Measurements from ENCODE around the gene PDCD1.

Gene PDCD1

GRCh38 chr2:241882091-241882625 is 23.5 kb upstream of the PDCD1 start:
- peak overlapping the region; percentile 35 for H3K4me3 ChIP-seq (ENCODE audit: low read length)
- no peak for DNase-seq (ENCODE audit: low read depth)
- TF ChIP-seq CTCF (IDR thresholded peaks at IDR 0.05; ENCODE audit: insufficient read depth, low read depth, low read length, missing control alignments) = peak; percentile 4

- DNase-seq (ENCODE audit: low read depth) = no peak
- peak overlapping the region; percentile 56 for H3K4me3 ChIP-seq (ENCODE audit: low read length)
- no peak for TF ChIP-seq CTCF (IDR thresholded peaks at IDR 0.05; ENCODE audit: insufficient read depth, low read depth, low read length, missing control alignments)
These were observed 21.8 kb upstream of the PDCD1 start for GRCh38 chr2:241880311-241881073.

- DNase-seq (ENCODE audit: low read depth) = no peak
- no peak overlapping the region for H3K4me3 ChIP-seq (ENCODE audit: low read length)
- TF ChIP-seq CTCF (IDR thresholded peaks at IDR 0.05; ENCODE audit: insufficient read depth, low read depth, low read length, missing control alignments) = no peak
These were observed 20.6 kb upstream of the PDCD1 start for GRCh38 chr2:241879326-241879725.

- H3K4me3 ChIP-seq (ENCODE audit: low read length) = no peak overlapping the region
- DNase-seq (ENCODE audit: low read depth) = peak; percentile 67
- TF ChIP-seq CTCF (IDR thresholded peaks at IDR 0.05; ENCODE audit: insufficient read depth, low read depth, low read length, missing control alignments) = peak; percentile 66
These were observed 19.6 kb upstream of the PDCD1 start for GRCh38 chr2:241877989-241878970.

- no peak for DNase-seq (ENCODE audit: low read depth)
- H3K4me3 ChIP-seq (ENCODE audit: low read length) = no peak overlapping the region
- TF ChIP-seq CTCF (IDR thresholded peaks at IDR 0.05; ENCODE audit: insufficient read depth, low read depth, low read length, missing control alignments) = no peak
These were observed 18.5 kb upstream of the PDCD1 start for GRCh38 chr2:241877197-241877685.

- no peak for TF ChIP-seq CTCF (IDR thresholded peaks at IDR 0.05; ENCODE audit: insufficient read depth, low read depth, low read length, missing control alignments)
- no peak for DNase-seq (ENCODE audit: low read depth)
- no peak overlapping the region for H3K4me3 ChIP-seq (ENCODE audit: low read length)
These were observed 18.0 kb upstream of the PDCD1 start for GRCh38 chr2:241876528-241877196.

Measured in epithelial cell of esophagus (primary cell).